Keratinocyte (primary cell): Measurements from ENCODE around the gene AZIN2. TPM values are rescaled to one million over a fixed set of nuclear protein-coding genes. Genes with fewer than 3 reads are reported as not detected.

ENCODE experiments used
- DNase-seq: peaks from one replicate; pipeline ENCODE4 v3.0.0-alpha.2; 2011; ENCODE audit warnings: low read depth, missing footprints, low spot score
- FAIRE-seq: peaks from 2 replicates; lab custom pipeline; 2011; peaks lifted over from hg19 to GRCh38; lab: Jason Lieb, UNC
- H2AFZ ChIP-seq: 2 replicates; pipeline ENCODE4 v1.6.0; 2012; ENCODE audit warnings: low read length, control low read depth, inconsistent platforms; ENCODE audit not compliant: control insufficient read depth
- H3K27ac ChIP-seq: 2 replicates; pipeline ENCODE4 v1.5.1; 2011; ENCODE audit warnings: low read length; ENCODE audit not compliant: control insufficient read depth, insufficient read depth
- H3K27me3 ChIP-seq: 3 replicates; pipeline ENCODE4 v1.6.0; 2011; ENCODE audit warnings: low read length; ENCODE audit not compliant: control insufficient read depth, insufficient read depth; ENCODE audit errors: extremely low read depth
- H3K36me3 ChIP-seq, 2 experiments: 2 replicates in 1 of 2; 3 replicates in 1 of 2; pipeline ENCODE4 v1.5.1; 2011; ENCODE audit warnings: low read length in 2 of 2, mild to moderate bottlenecking in 1 of 2; ENCODE audit not compliant: control insufficient read depth in 2 of 2, insufficient read depth in 2 of 2; ENCODE audit errors: extremely low read depth in 1 of 2
- H3K4me1 ChIP-seq: 3 replicates; pipeline ENCODE4 v1.5.1; 2011; ENCODE audit warnings: low read length; ENCODE audit not compliant: control insufficient read depth, insufficient read depth; ENCODE audit errors: extremely low read depth
- H3K4me2 ChIP-seq: 3 replicates; pipeline ENCODE4 v1.6.0; 2011; ENCODE audit warnings: low read depth, low read length; ENCODE audit not compliant: control insufficient read depth, insufficient read depth; ENCODE audit errors: extremely low read depth
- H3K4me3 ChIP-seq, 3 experiments: fragments of 200-600 bp in 1 of 3; sonication (generic) in 1 of 3; 2 replicates in 2 of 3; 3 replicates in 1 of 3; pipeline ENCODE4 v1.5.1; 2011 to 2016; ENCODE audit warnings: low read length in 3 of 3, mild to moderate bottlenecking in 3 of 3, control low read depth in 2 of 3, inconsistent platforms in 1 of 3, low read depth in 1 of 3, mixed read lengths in 1 of 3, mixed run types in 1 of 3, moderate library complexity in 1 of 3; ENCODE audit not compliant: control insufficient read depth in 2 of 3, insufficient read depth in 2 of 3; ENCODE audit errors: extremely low read depth in 1 of 3
- H3K79me2 ChIP-seq: 2 replicates; pipeline ENCODE4 v1.6.0; 2012; ENCODE audit warnings: low read length; ENCODE audit not compliant: control insufficient read depth, insufficient read depth
- H3K9ac ChIP-seq: 3 replicates; pipeline ENCODE4 v1.6.0; 2011; ENCODE audit warnings: low read length; ENCODE audit not compliant: control insufficient read depth, insufficient read depth; ENCODE audit errors: extremely low read depth
- H3K9me1 ChIP-seq: 3 replicates; pipeline ENCODE4 v1.6.0; 2011; ENCODE audit warnings: low read length; ENCODE audit not compliant: control insufficient read depth, insufficient read depth; ENCODE audit errors: extremely low read depth
- H3K9me3 ChIP-seq: 2 replicates; pipeline ENCODE4 v1.5.1; 2012; ENCODE audit warnings: low read depth, low read length; ENCODE audit not compliant: control insufficient read depth
- H4K20me1 ChIP-seq: 3 replicates; pipeline ENCODE4 v1.6.0; 2011; ENCODE audit warnings: low read length; ENCODE audit not compliant: control insufficient read depth, insufficient read depth; ENCODE audit errors: extremely low read depth
- CTCF ChIP-seq, 3 experiments: IDR thresholded peaks in 1 of 3; conservative IDR thresholded peaks in 1 of 3; optimal IDR thresholded peaks in 1 of 3; 2 replicates in 2 of 3; 3 replicates in 1 of 3; pipeline versions ENCODE3 to v1.5.1; 2011; ENCODE audit warnings: low read length in 3 of 3, mild to moderate bottlenecking in 3 of 3, moderate library complexity in 2 of 3, control low read depth in 1 of 3, inconsistent platforms in 1 of 3; ENCODE audit not compliant: insufficient read depth in 2 of 3; ENCODE audit errors: extremely low read depth in 1 of 3
- EZH2 ChIP-seq: IDR thresholded peaks from one replicate; pipeline ENCODE4 v1.6.1; 2012; ENCODE audit warnings: inconsistent platforms, mild to moderate bottlenecking, low read length, moderate library complexity
- dilution Hi-C: fragments of 300-500 bp; cut with MboI; formaldehyde crosslinking; loops from one replicate; pipeline ENCODE4 v1.7.0; 2020; ENCODE audit warnings: low sequenced_read_pairs; ENCODE audit not compliant: extremely low pct_ligation_motif_present
- polyA plus RNA-seq, 5 experiments: library from polyadenylated mRNA; depleted of rRNA in 3 of 5; stranded (reverse) in 3 of 5; stranded (forward) in 1 of 5; unstranded in 1 of 5; fragments of >200 nt; gene quantifications; 1 replicate in 1 of 5; 2 replicates in 3 of 5; 3 replicates in 1 of 5; pipeline versions ENCODE4 v1.2.1 to v1.2.3, GENCODE V29; 2011 to 2012; ENCODE audit warnings: missing spikeins in 2 of 5, low read depth in 1 of 5, low replicate concordance in 1 of 5

AZIN2 gene
- polyA plus RNA-seq, 1 donor (not counting 4 experiments of a cell fraction or from before 2014, with no cell fraction given): 6.7 TPM

- Histone ChIP-seq H3K9ac (no peak overlapping the region), H3K36me3 (no peaks in the 10 kb centered on the region), H3K27ac (no peak overlapping the region), H3K4me1 (no peaks in the 10 kb centered on the region), H3K4me2 (no peak overlapping the region), H3K9me1 (no peaks in the 10 kb centered on the region), H3K27me3 (no peaks in the 10 kb centered on the region), H3K9me3 (no peaks in the 10 kb centered on the region), H3K4me3 (no peak overlapping the region), H2AFZ (no peak overlapping the region), H3K79me2 (no peaks in the 10 kb centered on the region), H4K20me1 (no peaks in the 10 kb centered on the region)
- no peak for TF ChIP-seq EZH2
- no peak for TF ChIP-seq CTCF (optimal IDR thresholded peaks at IDR 0.05 in 1 of 3, IDR thresholded peaks at IDR 0.05 in 1 of 3, conservative IDR thresholded peaks at IDR 0.05 in 1 of 3; ENCODE audit: extremely low read depth in 1 of 3, insufficient read depth in 2 of 3, low read length in 3 of 3)
- dilution Hi-C loops: loop anchor here (5.0 kb wide), 1 partner anchor 37 kb away; no protein-coding TSS in a partner anchor
- FAIRE-seq: no peak
- DNase-seq: no peak
Observed at GRCh38 chr1:33140153-33141149, 59.5 kb downstream of the AZIN2 start.

GRCh38 chr1:33141216-33141615, 60.3 kb downstream of the AZIN2 start:
- Histone ChIP-seq H3K9me1 (no peaks in the 10 kb centered on the region), H3K27ac (no peak overlapping the region), H3K79me2 (no peaks in the 10 kb centered on the region), H4K20me1 (no peaks in the 10 kb centered on the region), H3K36me3 (no peaks in the 10 kb centered on the region), H3K4me3 (no peak overlapping the region), H3K9me3 (no peaks in the 10 kb centered on the region), H2AFZ (no peak overlapping the region), H3K27me3 (no peaks in the 10 kb centered on the region), H3K4me1 (no peaks in the 10 kb centered on the region), H3K9ac (no peak overlapping the region), H3K4me2 (no peak overlapping the region)
- no peak for DNase-seq
- TF ChIP-seq CTCF (optimal IDR thresholded peaks at IDR 0.05 in 1 of 3, IDR thresholded peaks at IDR 0.05 in 1 of 3, conservative IDR thresholded peaks at IDR 0.05 in 1 of 3; ENCODE audit: extremely low read depth in 1 of 3, insufficient read depth in 2 of 3, low read length in 3 of 3) (no peak), EZH2 (no peak)
- no peak for FAIRE-seq
- dilution Hi-C loops: loop anchor here (5.0 kb wide), 1 partner anchor 36 kb away; no protein-coding TSS in a partner anchor
